Measurements from ENCODE around the gene PLTP. TPM values are rescaled to one million over a fixed set of nuclear protein-coding genes. Genes with fewer than 3 reads are reported as not detected.
A peak's percentile ranks its signal among the peaks of the same experiment; 100 is the strongest.

PLTP gene
- total RNA-seq, 5 donors from 2014 or later (not counting 1 experiment from before 2014, with no cell fraction given), result 0.35 to 1.7 (median 1.4) TPM; not detected in 1

DNA sequence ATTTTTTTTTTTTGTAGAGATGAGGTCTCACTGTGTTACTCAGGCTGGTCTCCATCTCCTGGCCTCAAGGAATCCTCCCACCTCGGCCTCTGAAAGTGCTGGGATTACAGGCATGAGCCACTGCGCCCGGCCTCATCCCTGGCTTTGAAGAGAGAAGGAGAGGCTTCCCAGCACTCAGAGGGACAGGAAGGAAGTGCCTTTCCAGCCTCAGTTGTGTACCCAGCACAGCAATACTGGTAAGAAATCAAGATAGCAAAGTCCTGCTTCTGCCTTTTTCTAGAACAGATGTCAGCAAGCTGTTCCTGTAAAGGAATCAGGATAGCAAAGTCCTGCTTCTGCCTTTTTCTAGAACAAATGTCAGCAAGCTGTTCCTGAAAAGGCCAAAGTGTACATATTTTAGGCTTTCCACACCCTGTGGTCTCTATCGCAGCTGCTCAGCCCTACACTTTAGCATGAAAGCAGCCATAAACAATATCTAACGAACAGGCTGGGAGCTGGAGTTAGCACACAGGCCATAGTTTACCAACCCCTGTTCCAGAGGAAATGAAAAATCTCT, 6.3 kb upstream of the PLTP start:
- DNase-seq, result no peak

DNA sequence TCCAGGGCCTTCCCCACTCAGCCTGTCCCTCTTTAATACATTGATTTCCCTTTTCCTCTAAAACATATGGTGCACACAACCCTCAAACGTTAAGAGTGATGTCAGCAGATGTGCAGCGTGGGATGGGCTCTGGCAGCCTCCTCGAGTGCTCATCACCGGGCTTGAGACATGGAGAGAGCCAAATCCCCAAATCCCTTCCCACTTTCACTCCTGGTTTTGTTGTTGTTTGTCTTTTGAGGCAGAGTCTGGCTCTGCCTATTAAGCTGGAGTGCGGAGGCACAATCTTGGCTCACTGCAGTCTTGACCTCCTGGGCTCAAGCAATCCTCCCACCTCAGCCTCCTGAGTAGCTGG, 5.8 kb upstream of the PLTP start:
- Histone ChIP-seq H3K4me3 (ENCODE audit: control insufficient read depth in 1 of 2, extremely low read depth in 1 of 2, low read length in 1 of 2) (no peak overlapping the region), H3K36me3 (ENCODE audit: control insufficient read depth in 2 of 2, extremely low read depth in 1 of 2, insufficient read depth in 1 of 2, low read length in 1 of 2) (no peaks in the 10 kb centered on the region), H3K4me1 (ENCODE audit: control insufficient read depth in 1 of 2, extremely low read depth in 1 of 2, insufficient read depth in 2 of 2, low read length in 2 of 2) (no peaks in the 10 kb centered on the region), H3K27ac (ENCODE audit: low read length) (no peak overlapping the region), H3K27me3 (replicated peaks in 1 of 2; ENCODE audit: control insufficient read depth in 2 of 2, extremely low read depth in 1 of 2, insufficient read depth in 2 of 2, low read length in 1 of 2) (peaks cover 0 to 66% of the 10 kb centered on the region in 2 experiments), H3K9me3 (no peaks in the 10 kb centered on the region)
- Mint-ChIP-seq H3K4me1 (peaks cover 0 to 1% (median 0%) of the 10 kb centered on the region in 3 donors), H3K27me3 (peaks cover 31 to 48% of the 10 kb centered on the region in 2 donors), H3K36me3 (no peaks in the 10 kb centered on the region), H3K27ac (no peak overlapping the region), H3K9me3 (no peaks in the 10 kb centered on the region), H3K4me3 (no peak overlapping the region)
- ATAC-seq (replicated peaks in 1 of 4) (no peak), DNase-seq (no peak)
- 67% methylated on average over 1 of the region's 5 CpGs for WGBS (ENCODE audit: insufficient coverage)
- ChIA-PET CTCF (no interaction called here), POLR2A (no interaction called here)

More for the DNA sequence above, 6.3 kb upstream of the PLTP start:
- Histone ChIP-seq H3K4me3 (ENCODE audit: control insufficient read depth in 1 of 2, extremely low read depth in 1 of 2, low read length in 1 of 2) (no peak overlapping the region), H3K9me3 (no peaks in the 10 kb centered on the region), H3K36me3 (ENCODE audit: control insufficient read depth in 2 of 2, extremely low read depth in 1 of 2, insufficient read depth in 1 of 2, low read length in 1 of 2) (no peaks in the 10 kb centered on the region), H3K27me3 (replicated peaks in 1 of 2; ENCODE audit: control insufficient read depth in 2 of 2, extremely low read depth in 1 of 2, insufficient read depth in 2 of 2, low read length in 1 of 2) (peaks cover 0 to 63% of the 10 kb centered on the region in 2 experiments), H3K27ac (ENCODE audit: low read length) (no peak overlapping the region), H3K4me1 (ENCODE audit: control insufficient read depth in 1 of 2, extremely low read depth in 1 of 2, insufficient read depth in 2 of 2, low read length in 2 of 2) (no peaks in the 10 kb centered on the region)
- POLR2A ChIA-PET, result interaction anchor here in 1 of 2 donors (0.5 kb wide), 1 partner anchor 13 kb away, joined by 10 read pairs; no protein-coding TSS in a partner anchor
- WGBS (ENCODE audit: insufficient coverage), result 92% methylated on average over 2 of the region's 5 CpGs
- no peak overlapping the region for H3K4me3 Mint-ChIP-seq
- no peak overlapping the region for H3K27ac Mint-ChIP-seq
- peaks cover 31 to 46% of the 10 kb centered on the region in 2 donors for H3K27me3 Mint-ChIP-seq
- CTCF ChIA-PET, result no interaction called here
- no peaks in the 10 kb centered on the region for H3K36me3 Mint-ChIP-seq
- H3K4me1 Mint-ChIP-seq, result no peaks in the 10 kb centered on the region
- no peak for ATAC-seq (replicated peaks in 1 of 4)
- no peaks in the 10 kb centered on the region for H3K9me3 Mint-ChIP-seq

DNA sequence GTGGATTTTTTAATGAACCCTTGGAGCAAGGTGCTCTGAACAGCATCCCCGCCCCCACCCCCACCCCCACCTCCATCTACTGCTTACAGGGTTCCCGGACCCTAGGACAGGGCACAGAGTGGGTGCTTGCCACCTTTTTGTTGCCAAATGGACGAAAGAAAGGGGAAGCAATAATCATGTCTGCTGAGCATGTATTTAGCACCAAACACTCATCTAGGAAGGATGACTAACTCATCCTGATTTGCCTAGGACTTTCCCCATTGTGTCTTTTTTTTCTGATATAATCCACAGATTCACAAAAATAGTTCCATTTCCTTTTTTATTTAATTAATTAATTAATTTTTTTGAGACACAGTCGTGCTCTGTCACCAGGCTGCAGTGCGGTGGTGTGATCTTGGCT, 1.2 kb upstream of the PLTP start:
- no CpG with 5 or more reads among the region's 5 CpGs for WGBS (ENCODE audit: insufficient coverage)
- H3K9me3 Mint-ChIP-seq, result no peaks in the 10 kb centered on the region
- H3K9me3 ChIP-seq, result no peaks in the 10 kb centered on the region
- H3K27me3 Mint-ChIP-seq, result peaks cover 18 to 26% of the 10 kb centered on the region in 2 donors
- CTCF ChIA-PET, result no interaction called here
- ATAC-seq (replicated peaks in 1 of 4) (no peak), DNase-seq (no peak)
- H3K4me1 ChIP-seq (ENCODE audit: control insufficient read depth in 1 of 2, extremely low read depth in 1 of 2, insufficient read depth in 2 of 2, low read length in 2 of 2), result peaks cover 4 to 21% of the 10 kb centered on the region in 2 experiments
- H3K36me3 Mint-ChIP-seq, result no peaks in the 10 kb centered on the region
- no peak overlapping the region for H3K27ac Mint-ChIP-seq
- no peaks in the 10 kb centered on the region for H3K36me3 ChIP-seq (ENCODE audit: control insufficient read depth in 2 of 2, extremely low read depth in 1 of 2, insufficient read depth in 1 of 2, low read length in 1 of 2)
- H3K27ac ChIP-seq (ENCODE audit: low read length), result no peak overlapping the region
- peaks cover 0 to 57% of the 10 kb centered on the region in 2 experiments for H3K27me3 ChIP-seq (replicated peaks in 1 of 2; ENCODE audit: control insufficient read depth in 2 of 2, extremely low read depth in 1 of 2, insufficient read depth in 2 of 2, low read length in 1 of 2)
- no peak overlapping the region for H3K4me3 ChIP-seq (ENCODE audit: control insufficient read depth in 1 of 2, extremely low read depth in 1 of 2, low read length in 1 of 2)
- H3K4me1 Mint-ChIP-seq, result peaks cover 9 to 21% (median 18%) of the 10 kb centered on the region in 3 donors
- POLR2A ChIA-PET, result no interaction called here
- no peak overlapping the region for H3K4me3 Mint-ChIP-seq

DNA sequence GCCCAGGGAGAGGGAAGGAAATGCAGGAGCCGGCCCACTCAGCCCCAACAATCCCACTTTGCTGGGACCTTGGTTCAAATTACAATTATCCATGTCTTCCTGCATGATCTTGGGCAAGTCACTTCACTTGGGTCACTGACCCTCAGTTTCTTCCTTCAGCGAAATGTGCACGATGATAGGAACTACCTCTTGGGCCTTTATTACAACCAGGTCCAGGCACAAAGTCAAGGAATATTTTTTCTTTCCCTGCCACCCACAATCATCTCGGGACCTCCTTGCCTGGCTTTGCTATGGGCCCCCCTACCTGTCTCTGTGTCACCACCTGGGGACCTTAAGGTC, 358 bp upstream of the PLTP start:
- WGBS (ENCODE audit: insufficient coverage), result 65% methylated on average over 4 of the region's 4 CpGs
- DNase-seq (no peak), ATAC-seq (replicated peaks in 1 of 4) (no peak)
- peaks cover 9 to 21% (median 18%) of the 10 kb centered on the region in 3 donors for H3K4me1 Mint-ChIP-seq
- CTCF ChIA-PET, result no interaction called here
- H3K4me3 Mint-ChIP-seq, result peak overlapping the region; percentile 36 to 79 (median 47)
- peaks cover 4 to 21% of the 10 kb centered on the region in 2 experiments for H3K4me1 ChIP-seq (ENCODE audit: control insufficient read depth in 1 of 2, extremely low read depth in 1 of 2, insufficient read depth in 2 of 2, low read length in 2 of 2)
- H3K9me3 ChIP-seq, result no peaks in the 10 kb centered on the region
- H3K36me3 ChIP-seq (ENCODE audit: control insufficient read depth in 2 of 2, extremely low read depth in 1 of 2, insufficient read depth in 1 of 2, low read length in 1 of 2), result no peaks in the 10 kb centered on the region
- no peaks in the 10 kb centered on the region for H3K36me3 Mint-ChIP-seq
- H3K27me3 ChIP-seq (replicated peaks in 1 of 2; ENCODE audit: control insufficient read depth in 2 of 2, extremely low read depth in 1 of 2, insufficient read depth in 2 of 2, low read length in 1 of 2), result peaks cover 0 to 54% of the 10 kb centered on the region in 2 experiments
- no peak overlapping the region for H3K27ac ChIP-seq (ENCODE audit: low read length)
- POLR2A ChIA-PET, result no interaction called here
- no peak overlapping the region for H3K4me3 ChIP-seq (ENCODE audit: control insufficient read depth in 1 of 2, extremely low read depth in 1 of 2, low read length in 1 of 2)
- H3K27ac Mint-ChIP-seq, result no peak overlapping the region
- no peaks in the 10 kb centered on the region for H3K9me3 Mint-ChIP-seq
- H3K27me3 Mint-ChIP-seq, result peaks cover 18 to 22% of the 10 kb centered on the region in 2 donors

DNA sequence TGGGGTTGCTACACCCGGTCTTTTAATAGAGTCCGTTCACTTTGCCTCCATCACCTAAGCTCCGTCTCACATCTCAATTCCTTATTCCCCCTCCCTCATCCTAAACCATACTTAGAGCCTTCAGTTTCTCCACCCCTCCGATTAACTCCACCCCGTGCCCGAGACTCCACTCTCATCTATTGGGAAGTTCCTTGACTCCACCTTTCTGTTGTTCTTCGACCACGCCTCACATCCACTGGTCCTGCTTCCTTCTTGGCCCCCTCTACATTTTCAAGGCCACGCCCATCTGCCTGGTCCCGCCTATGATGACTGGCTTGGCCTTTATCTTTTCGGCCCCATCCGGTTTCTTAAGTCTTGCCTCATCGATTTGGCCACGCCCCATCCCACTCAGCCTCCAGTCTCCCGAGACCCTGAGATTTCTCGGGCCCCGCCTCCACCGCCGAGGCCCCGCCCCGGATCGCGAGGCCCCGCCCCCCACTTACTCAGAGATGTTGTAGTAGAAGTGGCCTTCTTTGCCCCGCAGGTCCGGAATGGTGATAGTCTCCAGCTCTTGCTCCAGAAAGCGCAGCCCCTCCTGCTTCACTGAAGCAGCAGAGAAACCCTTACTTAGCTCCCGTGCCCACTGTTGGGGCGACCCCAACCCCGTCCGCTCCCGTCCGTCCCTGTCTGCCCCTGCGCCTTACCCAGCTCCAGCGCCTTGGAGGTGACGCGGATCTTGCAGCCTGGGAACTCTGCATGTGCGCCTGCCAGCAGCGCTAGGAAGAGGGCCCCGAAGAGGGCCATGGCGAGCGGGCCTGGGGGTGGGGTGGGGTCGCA, 1.1 kb downstream of the PLTP start:
- Histone ChIP-seq H3K4me3 (ENCODE audit: control insufficient read depth in 1 of 2, extremely low read depth in 1 of 2, low read length in 1 of 2) (peak overlapping the region; percentile 46 to 52), H3K36me3 (ENCODE audit: control insufficient read depth in 2 of 2, extremely low read depth in 1 of 2, insufficient read depth in 1 of 2, low read length in 1 of 2) (no peaks in the 10 kb centered on the region), H3K27me3 (replicated peaks in 1 of 2; ENCODE audit: control insufficient read depth in 2 of 2, extremely low read depth in 1 of 2, insufficient read depth in 2 of 2, low read length in 1 of 2) (peaks cover 0 to 45% of the 10 kb centered on the region in 2 experiments), H3K4me1 (ENCODE audit: control insufficient read depth in 1 of 2, extremely low read depth in 1 of 2, insufficient read depth in 2 of 2, low read length in 2 of 2) (peaks cover 4 to 21% of the 10 kb centered on the region in 2 experiments), H3K9me3 (no peaks in the 10 kb centered on the region), H3K27ac (ENCODE audit: low read length) (no peak overlapping the region)
- ATAC-seq (replicated peaks in 1 of 4) (peak; percentile 83 to 88 (median 86)), DNase-seq (peak; percentile 68 to 90 (median 79))
- Mint-ChIP-seq H3K27me3 (peaks cover 10 to 14% of the 10 kb centered on the region in 2 donors), H3K36me3 (no peaks in the 10 kb centered on the region), H3K4me3 (peak overlapping the region; percentile 56 to 79 (median 77)), H3K9me3 (no peaks in the 10 kb centered on the region), H3K4me1 (peaks cover 9 to 21% (median 18%) of the 10 kb centered on the region in 3 donors), H3K27ac (peak overlapping the region in 1 of 2 donors; percentile 44)
- ChIA-PET CTCF (interaction anchor here in 1 of 2 donors (1.2 to 1.5 kb wide), 2 partner anchors 30 to 60 kb away, joined by 3 read pairs; partner anchors contain the start of gene ZSWIM1), POLR2A (no interaction called here)
- 12% methylated on average over 30 of the region's 43 CpGs for WGBS (ENCODE audit: insufficient coverage)

DNA sequence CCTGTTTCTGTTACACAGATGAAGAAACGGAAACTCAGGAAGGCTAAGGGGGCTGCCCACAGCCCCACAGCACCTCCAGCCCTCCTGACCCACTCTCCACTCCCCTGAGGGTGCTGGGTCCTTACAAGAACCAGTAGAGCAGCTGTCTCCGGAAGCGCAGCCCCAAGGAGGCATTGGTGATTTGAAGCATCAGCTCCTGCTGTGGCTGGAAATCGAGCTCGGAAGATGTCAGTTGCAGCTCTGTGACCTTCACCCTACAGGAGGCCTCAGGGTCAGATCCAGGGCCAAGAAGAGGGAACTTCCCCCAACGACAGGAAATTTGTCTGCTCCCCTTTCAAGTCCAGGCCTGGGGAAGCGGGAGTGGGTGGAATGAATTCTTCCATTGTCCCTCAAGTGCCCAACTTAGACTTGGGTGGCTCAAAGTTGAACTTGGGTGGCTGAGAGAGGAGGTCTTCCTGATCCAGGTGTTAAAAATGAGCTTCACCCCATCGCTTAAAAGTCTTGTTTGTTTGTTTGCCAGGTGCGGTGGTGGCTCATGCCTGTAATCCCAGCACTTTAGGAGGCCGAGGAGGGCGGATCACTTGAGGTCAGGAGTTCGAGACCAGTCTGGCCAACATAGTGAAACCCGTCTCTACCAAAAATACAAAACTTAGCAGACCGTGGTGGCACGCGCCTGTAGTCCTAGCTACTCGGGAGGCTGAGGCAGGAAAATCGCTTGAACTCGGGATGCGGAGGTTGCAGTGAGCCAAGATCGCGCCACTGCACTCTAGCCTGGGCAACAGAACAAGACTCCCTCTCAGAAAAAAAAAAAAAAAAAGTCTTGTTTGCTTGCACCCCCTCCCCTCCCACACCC, 1.9 kb downstream of the PLTP start:
- Histone ChIP-seq H3K36me3 (ENCODE audit: control insufficient read depth in 2 of 2, extremely low read depth in 1 of 2, insufficient read depth in 1 of 2, low read length in 1 of 2) (no peaks in the 10 kb centered on the region), H3K4me1 (ENCODE audit: control insufficient read depth in 1 of 2, extremely low read depth in 1 of 2, insufficient read depth in 2 of 2, low read length in 2 of 2) (peaks cover 4 to 21% of the 10 kb centered on the region in 2 experiments), H3K27me3 (replicated peaks in 1 of 2; ENCODE audit: control insufficient read depth in 2 of 2, extremely low read depth in 1 of 2, insufficient read depth in 2 of 2, low read length in 1 of 2) (peaks cover 0 to 37% of the 10 kb centered on the region in 2 experiments), H3K4me3 (ENCODE audit: control insufficient read depth in 1 of 2, extremely low read depth in 1 of 2, low read length in 1 of 2) (peak overlapping the region in 1 of 2 donors; percentile 52), H3K9me3 (no peaks in the 10 kb centered on the region), H3K27ac (ENCODE audit: low read length) (no peak overlapping the region)
- 95% methylated on average over 15 of the region's 22 CpGs for WGBS (ENCODE audit: insufficient coverage)
- H3K4me1 Mint-ChIP-seq, result peaks cover 9 to 21% (median 18%) of the 10 kb centered on the region in 3 donors
- ChIA-PET CTCF (interaction anchor here in 1 of 2 donors (1.2 kb wide), 1 partner anchor 61 kb away, joined by 3 read pairs; no protein-coding TSS in a partner anchor), POLR2A (interaction anchor here in 1 of 2 donors (0.5 kb wide), 1 partner anchor 44 kb away, joined by 9 read pairs; no protein-coding TSS in a partner anchor)
- no peaks in the 10 kb centered on the region for H3K36me3 Mint-ChIP-seq
- ATAC-seq (replicated peaks in 1 of 4), result no peak
- peak overlapping the region; percentile 56 to 79 (median 77) for H3K4me3 Mint-ChIP-seq
- DNase-seq, result no peak
- peaks cover 10 to 13% of the 10 kb centered on the region in 2 donors for H3K27me3 Mint-ChIP-seq
- no peaks in the 10 kb centered on the region for H3K9me3 Mint-ChIP-seq
- H3K27ac Mint-ChIP-seq, result peak overlapping the region in 1 of 2 donors; percentile 44

Measured in T-cell (primary cell).